Measurements from ENCODE around the gene PDE3B. TPM values are rescaled to one million over a fixed set of nuclear protein-coding genes. Genes with fewer than 3 reads are reported as not detected.
A peak's percentile ranks its signal among the peaks of the same experiment; 100 is the strongest.

The PDE3B gene
- total and polyA plus RNA-seq, 9 of the 15 experiments (the other 6 are each of a cell fraction or from before 2014, with no cell fraction given), result 2.3 to 22.5 (median 12.2) TPM

DNA sequence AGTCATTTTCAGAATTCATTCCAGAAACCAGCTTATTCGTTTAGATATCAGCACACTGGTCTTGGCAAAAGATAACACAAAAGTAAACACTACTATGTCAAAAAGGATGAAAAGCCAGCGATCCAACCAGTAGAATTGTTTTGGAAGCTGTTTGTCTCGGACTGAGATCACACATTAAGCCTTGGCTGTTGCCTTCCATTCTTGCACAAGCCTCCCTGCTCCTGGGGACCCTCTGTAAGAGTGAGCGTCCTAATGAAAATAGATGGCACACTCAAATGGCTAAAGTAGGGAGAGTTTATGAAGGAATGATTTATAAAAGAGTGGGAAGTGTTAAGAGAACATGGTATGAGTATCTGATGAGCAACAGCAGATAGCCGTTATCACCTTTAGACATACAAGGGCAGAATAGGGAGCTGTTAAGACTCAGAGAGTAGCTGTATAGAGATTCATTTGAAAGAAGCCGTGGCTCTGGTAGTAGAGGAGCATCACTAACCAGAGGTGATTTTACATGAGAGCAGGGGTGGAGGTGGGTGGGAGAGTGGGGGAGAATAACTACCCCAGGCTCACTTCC, 25.2 kb downstream of the PDE3B start (continued):
- TF ChIP-seq PHTF2 (CRISPR knock-in tag; IDR thresholded peaks at IDR 0.05), result no peak
- no peak for TF ChIP-seq NFXL1 (CRISPR knock-in tag; IDR thresholded peaks at IDR 0.05)
- TF ChIP-seq ATF2 (CRISPR knock-in tag; IDR thresholded peaks at IDR 0.05), result no peak
- TF ChIP-seq NFATC3 (IDR thresholded peaks at IDR 0.05), result no peak
- no peak for TF ChIP-seq ZNF146 (CRISPR knock-in tag; IDR thresholded peaks at IDR 0.05; ENCODE audit: unreplicated experiment)
- TF ChIP-seq, protein P1, sequence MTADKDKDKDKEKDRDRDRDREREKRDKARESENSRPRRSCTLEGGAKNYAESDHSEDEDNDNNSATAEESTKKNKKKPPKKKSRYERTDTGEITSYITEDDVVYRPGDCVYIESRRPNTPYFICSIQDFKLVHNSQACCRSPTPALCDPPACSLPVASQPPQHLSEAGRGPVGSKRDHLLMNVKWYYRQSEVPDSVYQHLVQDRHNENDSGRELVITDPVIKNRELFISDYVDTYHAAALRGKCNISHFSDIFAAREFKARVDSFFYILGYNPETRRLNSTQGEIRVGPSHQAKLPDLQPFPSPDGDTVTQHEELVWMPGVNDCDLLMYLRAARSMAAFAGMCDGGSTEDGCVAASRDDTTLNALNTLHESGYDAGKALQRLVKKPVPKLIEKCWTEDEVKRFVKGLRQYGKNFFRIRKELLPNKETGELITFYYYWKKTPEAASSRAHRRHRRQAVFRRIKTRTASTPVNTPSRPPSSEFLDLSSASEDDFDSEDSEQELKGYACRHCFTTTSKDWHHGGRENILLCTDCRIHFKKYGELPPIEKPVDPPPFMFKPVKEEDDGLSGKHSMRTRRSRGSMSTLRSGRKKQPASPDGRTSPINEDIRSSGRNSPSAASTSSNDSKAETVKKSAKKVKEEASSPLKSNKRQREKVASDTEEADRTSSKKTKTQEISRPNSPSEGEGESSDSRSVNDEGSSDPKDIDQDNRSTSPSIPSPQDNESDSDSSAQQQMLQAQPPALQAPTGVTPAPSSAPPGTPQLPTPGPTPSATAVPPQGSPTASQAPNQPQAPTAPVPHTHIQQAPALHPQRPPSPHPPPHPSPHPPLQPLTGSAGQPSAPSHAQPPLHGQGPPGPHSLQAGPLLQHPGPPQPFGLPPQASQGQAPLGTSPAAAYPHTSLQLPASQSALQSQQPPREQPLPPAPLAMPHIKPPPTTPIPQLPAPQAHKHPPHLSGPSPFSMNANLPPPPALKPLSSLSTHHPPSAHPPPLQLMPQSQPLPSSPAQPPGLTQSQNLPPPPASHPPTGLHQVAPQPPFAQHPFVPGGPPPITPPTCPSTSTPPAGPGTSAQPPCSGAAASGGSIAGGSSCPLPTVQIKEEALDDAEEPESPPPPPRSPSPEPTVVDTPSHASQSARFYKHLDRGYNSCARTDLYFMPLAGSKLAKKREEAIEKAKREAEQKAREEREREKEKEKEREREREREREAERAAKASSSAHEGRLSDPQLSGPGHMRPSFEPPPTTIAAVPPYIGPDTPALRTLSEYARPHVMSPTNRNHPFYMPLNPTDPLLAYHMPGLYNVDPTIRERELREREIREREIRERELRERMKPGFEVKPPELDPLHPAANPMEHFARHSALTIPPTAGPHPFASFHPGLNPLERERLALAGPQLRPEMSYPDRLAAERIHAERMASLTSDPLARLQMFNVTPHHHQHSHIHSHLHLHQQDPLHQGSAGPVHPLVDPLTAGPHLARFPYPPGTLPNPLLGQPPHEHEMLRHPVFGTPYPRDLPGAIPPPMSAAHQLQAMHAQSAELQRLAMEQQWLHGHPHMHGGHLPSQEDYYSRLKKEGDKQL (CRISPR knock-in tag; IDR thresholded peaks at IDR 0.05; ENCODE audit: borderline replicate concordance), result no peak
- TF ChIP-seq MYNN (IDR thresholded peaks at IDR 0.05), result no peak
- TF ChIP-seq MYNN (CRISPR knock-in tag; IDR thresholded peaks at IDR 0.05), result no peak
- no peak for TF ChIP-seq ZBTB7A (IDR thresholded peaks at IDR 0.05; ENCODE audit: borderline replicate concordance, control insufficient read depth, low read depth, low read length)
- no peak for TF ChIP-seq ZNF764 (CRISPR knock-in tag; IDR thresholded peaks at IDR 0.05; ENCODE audit: low read depth)
- TF ChIP-seq RFX1 (IDR thresholded peaks at IDR 0.05), result no peak
- no peak for TF ChIP-seq CCNT2 (IDR thresholded peaks at IDR 0.05; ENCODE audit: borderline replicate concordance, extremely low read depth, insufficient read length, low read depth, low read length)
- TF ChIP-seq PRPF4 (IDR thresholded peaks at IDR 0.05; ENCODE audit: insufficient read depth, low read depth, low read length, poor library complexity, severe bottlenecking), result no peak
- TF ChIP-seq SRSF9 (IDR thresholded peaks at IDR 0.05; ENCODE audit: borderline replicate concordance, low read depth, low read length), result no peak
- TF ChIP-seq PBX2 (CRISPR knock-in tag; IDR thresholded peaks at IDR 0.05; ENCODE audit: low read depth), result no peak
- no peak for TF ChIP-seq PBX2 (tag; conservative IDR thresholded peaks at IDR 0.05; ENCODE audit: low read depth)
- peak; percentile 65 for TF ChIP-seq TEAD4 (IDR thresholded peaks at IDR 0.05; ENCODE audit: low read length)
- TF ChIP-seq TEAD4 (CRISPR knock-in tag; IDR thresholded peaks at IDR 0.05; ENCODE audit: borderline replicate concordance), result no peak
- no peak for TF ChIP-seq GATAD2A (IDR thresholded peaks at IDR 0.05)
- no peak for TF ChIP-seq POLR2G (IDR thresholded peaks at IDR 0.05; ENCODE audit: low read depth, low read length)
- TF ChIP-seq SP1 (CRISPR knock-in tag; IDR thresholded peaks at IDR 0.05), result no peak

All from K562 (cell line).